NCI-H2107 treated with DMSO at 0.1 percent for 48 hours (cell line): Measurements from ENCODE around the gene REG1A.

Experiments used
- DNase-seq: peaks from one replicate; lab custom pipeline; 2025; ENCODE audit not compliant: unreplicated experiment; lab: John Stamatoyannopoulos, UW

The REG1A gene, protein sequence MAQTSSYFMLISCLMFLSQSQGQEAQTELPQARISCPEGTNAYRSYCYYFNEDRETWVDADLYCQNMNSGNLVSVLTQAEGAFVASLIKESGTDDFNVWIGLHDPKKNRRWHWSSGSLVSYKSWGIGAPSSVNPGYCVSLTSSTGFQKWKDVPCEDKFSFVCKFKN

DNA sequence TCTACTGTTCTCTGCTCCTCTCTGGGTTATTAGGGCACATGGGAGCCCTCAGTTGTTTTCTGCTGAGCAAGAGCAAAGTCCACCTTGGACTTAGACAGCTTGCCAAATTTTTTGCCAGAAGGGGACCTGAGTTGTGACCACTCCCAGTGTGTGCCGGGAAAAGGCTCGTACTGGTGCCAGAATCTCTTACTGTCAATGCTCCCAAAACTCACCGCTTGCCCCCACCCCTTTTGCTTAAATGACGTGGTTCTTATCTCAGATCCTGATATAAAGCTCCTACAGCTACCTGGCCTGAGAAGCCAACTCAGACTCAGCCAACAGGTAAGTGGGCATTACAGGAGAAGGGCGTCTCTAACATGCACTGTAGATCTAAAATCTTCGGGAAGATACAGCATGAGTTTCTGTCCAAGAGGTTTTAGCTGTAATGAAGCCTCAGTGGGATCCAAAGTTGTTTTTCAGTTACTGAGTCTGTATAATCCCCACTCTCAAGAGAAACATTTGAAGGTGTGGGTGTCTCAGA is at the start of gene REG1A:
Gene REG1A (plus strand): TSS at position 295 of the 520 bp plus-strand sequence. CDS start 374 bp downstream, outside the sequence.
- no peak for DNase-seq

DNA sequence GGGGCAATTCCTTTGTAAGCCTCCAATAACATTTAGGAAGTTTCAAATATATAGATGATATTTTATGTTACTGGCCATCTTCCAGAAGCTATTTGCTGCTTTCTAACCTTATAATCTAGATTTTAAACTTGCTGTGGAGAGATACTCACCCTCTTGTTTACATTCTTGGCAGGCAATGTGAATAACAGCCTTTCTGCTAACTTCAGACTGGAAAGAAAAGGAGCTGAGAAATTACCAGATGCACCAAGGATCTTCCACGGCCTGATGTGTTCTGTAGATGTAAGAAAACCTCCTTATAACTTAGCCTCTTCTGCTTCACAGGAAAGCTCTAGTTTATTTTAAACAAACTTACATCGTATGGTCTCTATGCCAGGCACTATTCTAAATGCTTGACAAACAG is 49.2 kb upstream of the REG1A start:
- no peak for DNase-seq

DNA sequence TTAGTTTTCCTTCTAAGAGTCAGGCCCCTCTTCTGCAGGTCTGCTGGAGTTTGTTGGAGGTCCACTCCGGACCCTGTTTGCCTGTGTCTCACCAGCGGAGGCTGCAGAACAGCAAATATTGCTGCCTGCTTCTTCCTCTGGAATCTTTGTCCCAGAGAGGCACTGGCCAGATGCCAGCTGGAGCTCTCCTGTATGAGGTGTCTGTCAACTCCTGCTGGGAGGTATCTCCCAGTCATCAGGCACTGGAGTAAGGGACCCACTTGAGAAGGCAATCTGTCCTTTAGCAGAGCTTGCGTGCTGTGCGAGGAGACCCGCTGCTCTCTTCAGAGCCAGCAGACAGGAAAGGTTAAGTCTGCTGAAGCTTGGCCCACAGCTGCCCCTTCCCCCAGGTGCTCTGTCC is 37.3 kb upstream of the REG1A start:
- no peak for DNase-seq

DNA sequence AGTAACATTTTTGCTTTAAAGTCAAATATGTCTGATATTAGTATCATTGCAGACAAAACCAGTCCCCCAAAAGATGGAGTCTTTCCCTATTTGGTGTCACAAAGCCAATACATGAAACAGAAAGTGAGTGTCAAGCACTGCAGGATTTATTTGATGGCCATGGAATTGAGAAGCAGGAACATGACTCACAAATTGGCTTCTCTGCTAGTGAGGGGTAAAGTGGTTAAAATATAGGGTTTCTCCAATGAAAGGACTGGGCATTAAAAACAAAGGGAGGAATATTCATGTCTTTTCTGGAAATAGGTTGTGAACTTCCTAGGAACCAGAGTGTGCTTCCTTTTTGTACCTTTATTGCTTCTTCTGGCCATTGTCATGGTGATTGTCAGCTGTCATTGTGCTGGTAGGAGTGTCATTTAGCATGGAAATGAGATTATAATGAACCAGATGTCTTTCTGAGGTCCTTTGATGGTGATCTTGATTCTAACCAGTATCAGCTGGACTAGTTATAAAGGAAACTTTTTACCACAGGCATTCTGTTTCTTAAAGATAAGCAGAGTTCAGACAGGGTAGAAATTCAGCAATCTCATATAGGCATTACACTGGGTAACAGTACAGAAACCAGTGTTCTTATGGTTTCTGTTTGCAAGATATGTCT is 36.6 kb upstream of the REG1A start:
- no peak for DNase-seq

DNA sequence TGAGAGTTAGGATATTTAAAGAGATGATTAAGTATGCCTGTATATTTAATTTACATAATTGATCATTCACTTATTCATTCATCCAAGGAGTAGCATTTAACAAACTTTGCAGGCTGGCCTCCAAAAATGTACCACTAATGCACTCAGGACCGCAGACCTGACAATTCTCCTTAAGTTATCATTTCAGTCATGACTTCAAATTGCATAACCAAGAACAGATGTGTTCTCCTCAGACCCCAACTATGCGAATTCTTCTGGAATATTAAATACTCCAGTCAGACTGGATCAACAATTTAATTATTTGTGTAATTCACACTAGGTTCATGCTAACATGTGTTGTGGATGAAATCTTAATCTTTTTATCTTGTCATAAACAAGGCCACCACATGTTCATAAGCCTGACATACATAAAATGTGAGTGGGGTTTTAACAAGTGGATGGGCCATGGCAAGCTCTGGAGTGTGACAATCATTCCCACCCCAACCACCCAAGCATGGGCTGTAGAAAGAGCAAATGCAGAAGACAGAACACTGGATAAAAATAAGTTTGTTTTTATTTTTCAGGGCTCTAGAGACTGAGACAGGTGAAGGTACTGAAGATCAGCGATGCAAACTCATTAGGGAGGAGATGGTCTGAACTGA is 35.7 kb upstream of the REG1A start:
- no peak for DNase-seq

DNA sequence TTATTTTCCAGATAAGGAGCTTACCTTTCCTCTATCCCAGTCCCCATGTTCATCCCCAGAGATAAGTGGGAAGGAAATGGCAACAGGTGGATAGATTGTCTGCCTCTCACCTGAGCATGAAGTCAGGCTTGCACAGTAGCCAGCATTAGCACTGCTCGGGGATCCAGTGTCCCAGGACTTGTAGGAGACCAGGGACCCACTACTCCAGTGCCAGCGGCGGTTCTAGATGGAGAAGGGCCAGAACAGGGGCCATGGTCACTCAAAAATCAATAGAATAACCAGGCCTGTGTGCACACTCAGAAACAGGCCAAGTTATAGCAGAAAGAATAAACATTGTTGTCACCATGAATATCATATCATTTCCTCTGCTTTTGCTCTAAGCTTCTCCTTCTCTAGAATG is 34.9 kb upstream of the REG1A start:
- DNase-seq = no peak

DNA sequence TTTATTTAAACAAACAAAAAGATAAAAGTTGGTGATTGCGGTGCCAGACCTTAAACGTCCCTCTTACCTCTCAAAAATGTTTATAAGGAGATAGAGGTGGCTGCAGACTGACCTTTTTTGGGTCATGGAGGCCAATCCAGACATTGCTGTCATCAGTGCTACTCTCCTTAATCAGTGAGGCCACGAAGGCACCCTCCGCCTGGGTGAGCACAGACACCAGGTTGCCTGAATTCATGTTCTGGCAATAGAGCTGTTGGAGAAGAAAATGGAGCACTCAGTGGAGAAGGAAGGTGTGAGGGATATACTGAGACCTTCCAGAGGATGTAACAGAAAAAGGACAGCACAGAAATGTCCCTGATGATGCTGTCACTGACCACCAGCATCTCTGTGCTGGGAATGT is 34.0 kb upstream of the REG1A start:
- DNase-seq = no peak

DNA sequence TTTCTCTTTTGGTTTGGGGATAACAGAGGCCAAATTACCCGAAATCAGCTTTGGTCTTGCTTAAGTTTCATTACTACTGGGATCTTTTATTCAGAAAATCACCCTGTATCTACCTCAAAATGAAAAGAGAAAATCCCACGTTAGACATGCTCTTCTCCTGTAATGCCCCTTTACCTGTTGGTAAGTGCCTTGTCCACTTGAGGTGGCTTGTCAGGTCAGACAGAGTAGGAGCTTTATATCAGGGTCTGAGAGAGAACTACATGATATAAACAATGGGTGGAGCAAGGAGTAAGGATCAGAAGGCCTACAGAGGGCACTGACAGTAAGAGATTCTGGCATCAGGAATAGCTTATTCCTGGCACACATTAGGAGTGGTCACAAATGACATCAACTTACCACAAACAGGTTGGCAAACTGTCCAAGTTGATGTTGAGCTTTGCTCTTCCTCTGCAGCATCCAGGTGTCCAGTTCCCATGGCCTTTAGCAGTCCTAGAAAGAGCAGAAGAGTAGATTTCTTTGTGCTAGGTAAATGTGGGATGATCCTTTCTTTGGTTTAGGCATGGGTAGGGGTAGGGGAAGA is 32.4 kb upstream of the REG1A start, which contains the start of gene REG1B:
Gene REG1B (minus strand): TSS at position 209 of the 580 bp plus-strand sequence. CDS start 381 bp downstream, outside the sequence.
- no peak for DNase-seq

DNA sequence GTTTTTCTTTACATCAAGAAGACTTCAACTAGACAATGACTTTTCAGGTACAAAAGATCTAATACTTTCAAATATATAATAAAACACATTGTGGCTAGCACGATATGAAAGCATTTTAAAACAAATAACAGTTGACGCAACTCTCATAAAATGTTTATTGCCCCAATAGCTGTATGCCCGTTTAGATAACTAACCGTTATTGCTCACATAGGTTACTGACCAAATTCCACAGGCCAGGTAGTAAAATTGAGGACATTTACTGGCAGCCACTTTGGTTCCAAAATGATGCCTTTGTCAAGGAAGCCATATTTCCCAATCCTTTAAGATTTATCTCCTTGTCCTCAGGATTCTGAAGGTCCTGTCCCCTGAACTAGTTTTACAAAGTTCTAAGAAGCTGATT is 29.6 kb upstream of the REG1A start:
- DNase-seq = no peak

DNA sequence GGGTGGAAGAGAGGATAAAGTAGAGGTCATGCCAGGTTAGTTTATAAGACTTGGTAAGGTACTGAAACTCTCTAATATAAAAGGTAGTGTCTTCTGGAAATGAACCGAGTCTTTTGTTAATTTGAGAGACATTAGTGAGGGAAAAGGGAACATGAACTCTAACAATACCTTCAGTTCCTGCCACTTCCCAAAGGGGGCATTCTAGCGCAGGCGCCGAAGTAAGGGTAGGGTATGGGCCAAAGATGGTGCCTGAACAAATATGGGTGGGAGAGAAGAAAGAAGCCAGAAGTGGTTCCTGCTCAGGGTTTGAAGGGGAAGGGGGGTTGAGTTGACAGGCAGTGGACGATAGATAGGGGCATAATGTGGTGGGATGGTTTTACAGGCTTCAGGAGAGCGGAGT is 22.4 kb upstream of the REG1A start:
- DNase-seq = no peak

DNA sequence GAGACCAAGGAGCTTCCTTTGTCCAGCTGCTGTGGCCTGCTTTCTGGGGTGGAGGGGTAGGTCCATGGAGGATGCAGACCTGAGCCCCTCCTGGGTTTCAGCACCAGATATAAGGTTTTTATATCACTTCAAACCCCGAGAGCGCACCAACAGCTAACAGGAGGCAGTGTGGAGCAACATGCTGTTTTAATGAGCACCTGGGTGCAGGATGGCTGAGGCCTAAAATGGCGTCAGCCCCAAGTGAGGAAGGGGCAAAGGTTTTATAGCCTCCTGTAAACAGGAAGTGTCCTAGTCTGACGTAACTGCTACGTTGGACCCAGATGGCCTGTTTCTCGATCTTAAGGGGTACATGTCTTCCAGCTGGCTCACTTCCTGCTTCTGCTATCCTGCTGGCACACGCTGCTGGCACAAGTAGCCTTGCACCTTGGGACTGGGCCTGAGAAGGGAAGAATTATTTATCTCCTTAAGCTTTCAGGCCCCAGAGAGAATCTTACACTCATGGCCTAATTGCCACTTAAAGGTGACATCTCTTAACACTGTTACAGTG is 21.1 kb upstream of the REG1A start:
- no peak for DNase-seq

DNA sequence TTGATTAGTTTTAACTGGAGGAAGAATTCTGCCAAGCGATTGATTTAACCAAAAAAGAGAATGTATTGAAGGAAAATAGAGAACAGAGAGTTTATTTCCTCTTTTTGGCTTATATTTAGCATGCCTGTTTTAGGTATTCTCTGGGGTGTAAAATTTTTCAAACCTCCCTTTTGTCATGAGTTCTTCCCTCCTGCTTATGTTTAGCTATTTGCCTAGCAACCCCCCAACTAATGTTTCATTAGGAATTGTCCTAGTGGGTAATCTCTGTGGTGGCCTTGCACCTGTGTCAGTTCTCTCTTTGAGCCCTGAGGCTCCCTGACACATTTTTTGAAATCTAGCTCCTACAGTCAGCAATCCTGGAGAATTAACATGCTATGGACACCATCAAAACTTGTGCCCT is 20.0 kb upstream of the REG1A start:
- DNase-seq = no peak

DNA sequence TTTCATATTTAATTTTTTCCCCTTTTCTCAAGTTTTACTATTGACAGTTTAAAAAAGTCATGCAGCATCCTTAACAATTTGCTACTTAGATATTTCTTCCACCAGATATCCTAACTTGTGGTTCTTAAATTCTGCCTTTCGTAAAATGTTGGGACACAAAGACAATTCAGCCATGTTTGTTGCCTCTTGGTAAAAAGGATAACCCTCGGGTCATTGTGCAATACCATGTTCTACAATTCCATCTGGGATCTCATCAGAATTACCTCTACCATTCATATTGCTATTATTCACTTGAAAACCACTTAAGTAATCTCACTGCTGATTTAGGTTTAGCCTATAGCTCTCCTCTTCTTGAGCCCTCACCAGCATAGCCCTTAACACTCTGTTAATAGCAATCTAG is 19.3 kb upstream of the REG1A start:
- no peak for DNase-seq

DNA sequence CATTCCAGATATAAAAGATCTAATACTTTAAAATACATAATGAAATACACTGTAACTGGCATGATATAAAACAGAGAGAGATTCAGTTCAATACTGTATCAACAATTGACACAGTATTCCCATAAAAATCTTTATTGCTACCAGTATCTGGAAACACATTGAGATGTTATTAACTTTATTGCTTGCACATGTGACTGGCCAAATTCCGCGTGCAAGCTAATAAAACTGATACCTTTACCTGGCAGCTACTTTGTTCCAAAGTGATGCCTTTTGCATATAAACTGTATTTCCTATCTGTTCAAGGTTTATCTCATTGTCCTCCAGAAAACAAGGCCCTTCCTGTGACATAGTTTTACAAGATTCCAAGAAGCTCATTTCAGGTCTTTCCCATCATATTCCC is 17.1 kb upstream of the REG1A start:
- no peak for DNase-seq

DNA sequence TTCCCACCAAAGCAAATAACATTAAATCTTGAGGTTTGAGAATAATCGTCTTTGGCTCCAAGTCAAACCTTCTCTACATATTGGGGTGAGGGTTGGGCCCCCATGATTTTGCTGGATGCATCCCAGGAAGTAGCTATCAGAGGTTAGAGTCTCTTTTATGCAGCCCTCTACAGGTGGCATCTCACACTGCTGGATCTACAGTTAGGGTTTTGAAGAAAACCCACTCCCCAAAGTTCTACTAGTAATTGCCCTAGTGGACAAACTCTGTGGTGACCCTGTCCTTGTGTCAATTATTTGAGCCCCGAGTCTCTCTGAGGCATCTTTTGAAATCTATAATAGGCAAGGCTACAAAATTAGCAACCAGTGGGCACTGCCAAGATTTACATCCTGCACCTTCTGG is 15.0 kb upstream of the REG1A start:
- no peak for DNase-seq

DNA sequence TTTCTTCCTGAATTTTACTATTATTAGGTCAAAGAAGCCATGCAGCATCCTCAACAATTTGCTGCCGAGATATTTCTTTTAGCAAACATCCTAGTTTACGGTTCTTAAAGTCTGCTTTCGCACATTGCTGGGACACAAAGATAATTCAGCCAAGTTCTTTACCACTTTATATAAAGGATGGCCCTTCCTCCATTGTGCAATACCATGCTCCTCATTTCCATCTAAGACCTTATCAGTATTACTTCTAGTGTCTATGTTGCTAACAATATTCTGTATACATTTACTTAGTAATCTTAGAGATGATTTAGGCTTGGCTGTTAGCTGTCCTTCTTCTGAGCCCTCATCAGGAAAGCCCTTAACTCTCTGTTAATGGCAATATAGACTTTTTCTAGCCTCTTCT is 8.0 kb upstream of the REG1A start:
- DNase-seq = no peak

DNA sequence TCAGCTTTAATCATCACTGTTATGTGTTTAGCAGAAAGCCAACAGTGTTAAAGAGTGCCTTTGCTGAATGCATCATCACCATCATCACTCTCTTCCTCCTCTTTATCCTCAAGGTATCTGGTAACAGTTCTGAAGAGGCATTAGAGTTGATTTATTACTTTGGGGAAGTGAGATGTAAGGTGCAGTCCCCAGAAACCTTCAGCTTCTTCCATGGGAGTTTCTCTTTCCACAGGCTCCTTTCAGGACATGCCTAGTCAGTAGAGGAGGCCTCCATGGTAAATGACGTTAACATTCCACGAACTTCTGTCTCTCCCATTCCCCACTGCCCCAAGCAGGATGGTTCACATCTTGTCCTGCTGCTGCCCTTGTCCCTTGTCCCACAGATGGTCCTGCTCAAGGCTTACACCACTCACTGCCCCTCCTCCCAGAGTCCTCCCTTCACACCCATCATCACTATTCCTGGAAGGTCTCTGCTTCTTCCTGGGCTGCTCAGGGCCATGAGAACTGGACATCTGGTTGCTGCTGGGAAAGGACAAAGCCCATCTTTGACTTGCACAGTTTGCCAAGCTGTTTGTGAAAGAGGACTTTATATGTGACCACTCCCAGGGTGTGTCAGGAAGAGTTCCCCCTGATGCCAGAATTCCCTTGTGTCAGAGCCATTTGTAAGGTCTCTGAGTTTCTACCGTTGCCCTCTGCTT is 5.3 kb upstream of the REG1A start:
- DNase-seq = no peak

DNA sequence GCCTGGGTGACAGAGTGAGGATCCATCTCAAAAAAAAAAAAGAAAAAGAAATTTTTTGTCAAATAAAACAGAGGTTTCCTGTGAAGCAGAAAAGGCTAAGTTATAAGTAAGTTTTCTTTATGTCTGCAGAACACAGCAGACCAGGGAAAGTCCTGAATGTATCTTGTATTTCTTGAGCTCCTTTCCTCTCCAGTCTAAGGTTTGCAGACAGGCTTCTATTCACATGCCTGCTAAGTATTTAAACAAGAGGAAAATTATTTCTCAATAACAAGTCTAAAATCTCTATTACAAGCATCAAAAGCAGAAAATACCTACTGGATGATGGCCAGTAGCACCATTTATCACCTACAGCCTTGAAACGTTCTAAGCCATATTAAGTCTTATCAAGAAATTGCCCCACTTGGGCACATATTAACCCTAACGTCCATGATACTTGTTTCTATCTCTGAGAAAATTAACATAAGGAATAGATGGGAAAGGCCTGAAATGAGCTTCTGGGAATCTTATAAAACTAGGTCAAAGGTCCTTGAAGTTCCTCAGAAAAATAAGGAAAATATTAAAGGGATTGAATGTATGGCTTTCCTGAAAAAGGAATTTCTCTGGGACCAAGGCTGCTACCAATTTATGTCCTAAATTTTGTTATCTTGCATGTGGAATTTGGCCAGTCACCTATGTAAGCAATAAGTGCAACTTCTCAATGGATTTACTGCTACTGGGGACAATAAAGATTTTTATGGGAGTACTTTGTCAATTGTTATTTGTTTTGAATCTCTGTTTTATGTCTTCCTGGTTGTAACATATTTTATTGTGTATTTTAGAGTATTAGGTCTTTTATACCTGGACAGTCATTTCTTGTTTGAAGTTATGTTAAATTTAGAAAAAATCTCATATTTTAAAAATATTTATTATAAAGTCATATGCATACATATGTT is 3.0 kb upstream of the REG1A start:
- DNase-seq = no peak

DNA sequence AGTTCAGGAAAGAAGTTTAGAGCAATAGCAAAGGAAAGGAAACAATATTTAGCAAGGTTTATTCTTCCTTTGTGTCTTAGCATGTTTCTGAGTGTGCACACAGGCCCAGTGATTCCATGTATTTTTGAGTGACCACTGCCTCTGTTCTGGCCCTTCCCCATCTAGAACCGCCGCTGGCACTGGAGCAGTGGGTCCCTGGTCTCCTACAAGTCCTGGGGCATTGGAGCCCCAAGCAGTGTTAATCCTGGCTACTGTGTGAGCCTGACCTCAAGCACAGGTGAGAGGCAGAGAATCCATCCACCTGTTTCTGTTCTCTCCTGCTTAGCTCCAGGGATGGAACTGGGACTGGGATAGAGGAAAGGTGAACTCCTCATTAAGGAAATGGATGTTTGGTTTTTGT is 2.4 kb downstream of the REG1A start:
- DNase-seq = no peak
